ENCODE measurements around the gene HERPUD1.

HERPUD1 gene

GRCh38 chr16:56993204-56993603, 61.3 kb downstream of the HERPUD1 start:
- Histone ChIP-seq H3K4me3 (no peak overlapping the region), H3K9me3 (no peaks in the 10 kb centered on the region), H3K27me3 (no peaks in the 10 kb centered on the region), H3K36me3 (no peaks in the 10 kb centered on the region), H3K27ac (no peak overlapping the region), H3K4me1 (peaks cover 0 to 36% (median 25%) of the 10 kb centered on the region in 4 donors)
- no peak for DNase-seq
- TF ChIP-seq CTCF (IDR thresholded peaks at IDR 0.05): no peak
- intact Hi-C loops (cut with DNase I; ENCODE audit: low total_unique reads): no loop called here

GRCh38 chr16:56994311-56994710, 62.4 kb downstream of the HERPUD1 start:
- H3K4me1 ChIP-seq: peaks cover 0 to 31% (median 20%) of the 10 kb centered on the region in 4 donors
- H3K9me3 ChIP-seq: no peaks in the 10 kb centered on the region
- no peak for TF ChIP-seq CTCF (IDR thresholded peaks at IDR 0.05)
- H3K27me3 ChIP-seq: no peaks in the 10 kb centered on the region
- intact Hi-C loops (cut with DNase I; ENCODE audit: low total_unique reads): no loop called here
- no peak overlapping the region for H3K27ac ChIP-seq
- H3K36me3 ChIP-seq: no peaks in the 10 kb centered on the region
- no peak for DNase-seq
- H3K4me3 ChIP-seq: no peak overlapping the region
